AG04450 (cell line): ENCODE results near the gene ACKR3. TPM values are rescaled to one million over a fixed set of nuclear protein-coding genes. Genes with fewer than 3 reads are reported as not detected.

Experiments used
- CTCF ChIA-PET: fragments of 300-600, 350-600 bp; formaldehyde crosslinking; extraction: SDS; loops from one replicate; lab custom pipeline; 2022; ENCODE audit warnings: antibody characterized with exemption, inconsistent platforms; lab: Charles Lee
- POLR2A ChIA-PET: fragments of 350-600 bp; formaldehyde crosslinking; extraction: SDS; loops from one replicate; lab custom pipeline; 2021; ENCODE audit warnings: antibody characterized with exemption, inconsistent platforms; lab: Yijun Ruan, JAX
- DNase-seq: peaks from one replicate; pipeline ENCODE4 v3.0.0-alpha.2; 2011; ENCODE audit warnings: low read depth, low spot score
- H3K27ac ChIP-seq: one replicate; pipeline ENCODE4 v1.5.1; 2012; ENCODE audit warnings: low read depth, low read length, control low read depth
- H3K27me3 ChIP-seq: one replicate; pipeline ENCODE4 v1.6.0; 2012; ENCODE audit warnings: low read length; ENCODE audit not compliant: control insufficient read depth, insufficient read depth
- H3K4me3 ChIP-seq: 2 replicates; pipeline ENCODE4 v1.5.1; 2011; ENCODE audit warnings: mild to moderate bottlenecking, low read depth, low read length, control low read depth
- H3K9me3 ChIP-seq: 2 replicates; pipeline ENCODE4 v1.5.1; 2012; ENCODE audit warnings: low read length; ENCODE audit not compliant: control insufficient read depth, insufficient read depth
- CTCF ChIP-seq: IDR thresholded peaks from 2 replicates; pipeline ENCODE4 v1.5.1; 2011; ENCODE audit warnings: low read depth, low read length, control low read depth, inconsistent platforms
- polyA plus RNA-seq: library from polyadenylated mRNA; depleted of rRNA; stranded (reverse); fragments of >200 nt; gene quantifications from 2 replicates; pipeline ENCODE4 v1.2.3, GENCODE V29; 2011

ACKR3 gene
- polyA plus RNA-seq, 1 experiment, result 0.07 TPM

- no peaks in the 10 kb centered on the region for H3K9me3 ChIP-seq
- ChIA-PET POLR2A (no interaction called here), CTCF (no interaction called here)
- no peak for DNase-seq
- H3K27ac ChIP-seq, result no peak overlapping the region
- no peak for TF ChIP-seq CTCF
- no peak overlapping the region for H3K4me3 ChIP-seq
- H3K27me3 ChIP-seq, result no peaks in the 10 kb centered on the region
These were observed 37.6 kb upstream of the ACKR3 start for GRCh38 chr2:236531996-236532395.

- H3K4me3 ChIP-seq, result no peak overlapping the region
- no peak for DNase-seq
- POLR2A ChIA-PET, result no interaction called here
- TF ChIP-seq CTCF, result no peak
- no peaks in the 10 kb centered on the region for H3K27me3 ChIP-seq
- H3K27ac ChIP-seq, result no peak overlapping the region
- H3K9me3 ChIP-seq, result no peaks in the 10 kb centered on the region
- CTCF ChIA-PET, result no interaction called here
These were observed 36.3 kb upstream of the ACKR3 start for GRCh38 chr2:236533343-236533742.

- Histone ChIP-seq H3K27ac (no peak overlapping the region), H3K9me3 (no peaks in the 10 kb centered on the region), H3K27me3 (no peaks in the 10 kb centered on the region), H3K4me3 (no peak overlapping the region)
- CTCF ChIA-PET, result no interaction called here
- no peak for DNase-seq
- no peak for TF ChIP-seq CTCF
- POLR2A ChIA-PET, result no interaction called here
These were observed 34.6 kb upstream of the ACKR3 start for GRCh38 chr2:236535024-236535423.

- ChIA-PET CTCF (no interaction called here), POLR2A (no interaction called here)
- Histone ChIP-seq H3K27me3 (no peaks in the 10 kb centered on the region), H3K9me3 (no peaks in the 10 kb centered on the region), H3K27ac (no peak overlapping the region), H3K4me3 (no peak overlapping the region)
- no peak for TF ChIP-seq CTCF
- DNase-seq, result no peak
These were observed 32.8 kb upstream of the ACKR3 start for GRCh38 chr2:236536727-236537398.

GRCh38 chr2:236538242-236538641 lies 31.4 kb upstream of the ACKR3 start:
- CTCF ChIA-PET, result no interaction called here
- Histone ChIP-seq H3K4me3 (no peak overlapping the region), H3K27me3 (no peaks in the 10 kb centered on the region), H3K9me3 (no peaks in the 10 kb centered on the region), H3K27ac (no peak overlapping the region)
- no peak for TF ChIP-seq CTCF
- POLR2A ChIA-PET, result no interaction called here
- DNase-seq, result no peak
